SU-DHL-6 (cell line): ENCODE measurements around the gene ASPA.

Source experiments
- CTCF ChIP-seq: fragments of 200-600 bp; sonication (generic); IDR thresholded peaks from one replicate; pipeline ENCODE4 v1.5.1; 2017; ENCODE audit warnings: antibody characterized with exemption, mild to moderate bottlenecking, low read length, moderate library complexity; ENCODE audit not compliant: insufficient read depth, poor library complexity, severe bottlenecking
- EZH2phosphoT487 ChIP-seq: fragments of 200-600 bp; sonication (generic), shearing (Covaris generic); conservative IDR thresholded peaks from 2 replicates; pipeline ENCODE4 v1.6.1; 2018; ENCODE audit warnings: mild to moderate bottlenecking, antibody characterized with exemption, low read length, moderate library complexity, mixed read lengths

- TF ChIP-seq EZH2phosphoT487: no peak
- no peak for TF ChIP-seq CTCF
These were observed 54.3 kb downstream of the ASPA start for GRCh38 chr17:3529817-3530741.
